GM12801 (cell line): Measurements from ENCODE around the gene XIRP1.

Experiments
- CTCF ChIP-seq: IDR thresholded peaks from one replicate; pipeline ENCODE4 v1.5.1; 2011; ENCODE audit warnings: control low read depth; ENCODE audit not compliant: insufficient read length; ENCODE audit errors: extremely low read depth

XIRP1 gene

GRCh38 chr3:39184081-39184967 lies 8.1 kb downstream of the XIRP1 start:
- TF ChIP-seq CTCF: no peak

- no peak for TF ChIP-seq CTCF
Observed at GRCh38 chr3:39183211-39184080, 8.9 kb downstream of the XIRP1 start.

GRCh38 chr3:39181408-39182335 lies 10.7 kb downstream of the XIRP1 start:
- TF ChIP-seq CTCF: no peak

GRCh38 chr3:39180546-39181346 lies 11.6 kb downstream of the XIRP1 start:
- TF ChIP-seq CTCF: no peak

- no peak for TF ChIP-seq CTCF
Observed at GRCh38 chr3:39180183-39180545, 12.2 kb downstream of the XIRP1 start.

- TF ChIP-seq CTCF: no peak
Observed at GRCh38 chr3:39178553-39178952, 13.8 kb downstream of the XIRP1 start.
